ENCODE data around the gene GPR152. TPM values are rescaled to one million over a fixed set of nuclear protein-coding genes. Genes with fewer than 3 reads are reported as not detected.
A peak's percentile ranks its signal among the peaks of the same experiment; 100 is the strongest.
"Not testable (repeated sequence)": the region's sequence is repeated elsewhere in the genome, so short reads cannot be mapped to it uniquely, and the experiment has no call there.

GPR152 gene
- total RNA-seq, 1 donor from 2014 or later, result not detected

GRCh38 chr11:67409781-67410368 lies 42.7 kb downstream of the GPR152 start:
- DNase-seq (ENCODE audit: low spot score), result no peak

GRCh38 chr11:67409261-67409666 lies 43.3 kb downstream of the GPR152 start:
- DNase-seq (ENCODE audit: low spot score), result no peak

- no peak for DNase-seq (ENCODE audit: low spot score)
Measured at GRCh38 chr11:67408437-67409200, 43.9 kb downstream of the GPR152 start.

GRCh38 chr11:67407688-67408163 lies 44.8 kb downstream of the GPR152 start:
- DNase-seq (ENCODE audit: low spot score), result no peak

GRCh38 chr11:67406969-67407687 lies 45.4 kb downstream of the GPR152 start:
- DNase-seq (ENCODE audit: low spot score), result no peak

- no peak for DNase-seq (ENCODE audit: low spot score)
Measured at GRCh38 chr11:67406420-67406968, 46.0 kb downstream of the GPR152 start.

- no peak for DNase-seq (ENCODE audit: low spot score)
Measured at GRCh38 chr11:67405688-67406339, 46.7 kb downstream of the GPR152 start.

- DNase-seq (ENCODE audit: low spot score), result no peak
Measured at GRCh38 chr11:67405196-67405567, 47.3 kb downstream of the GPR152 start.

GRCh38 chr11:67404515-67405195 lies 47.9 kb downstream of the GPR152 start:
- DNase-seq (ENCODE audit: low spot score), result no peak

GRCh38 chr11:67403085-67403484 lies 49.4 kb downstream of the GPR152 start:
- DNase-seq (ENCODE audit: low spot score), result not testable (repeated sequence)

- not testable (repeated sequence) for DNase-seq (ENCODE audit: low spot score)
Measured at GRCh38 chr11:67402192-67402839, 50.2 kb downstream of the GPR152 start.

- peak; percentile 93 for DNase-seq (ENCODE audit: low spot score)
Measured at GRCh38 chr11:67401495-67402191, 50.9 kb downstream of the GPR152 start, which contains the start of gene PPP1CA. Gene PPP1CA (minus strand): TSS chr11:67401858. CDS start chr11:67401782, 76 bp downstream.

Other genes with a start within 250 kb of the GPR152 start
- 46.2 TPM for gene GRK2, start 186.3 kb downstream of the GPR152 start, total RNA-seq (ENCODE audit: insufficient read depth, low replicate concordance)
- gene ANKRD13D, start 163.4 kb downstream of the GPR152 start, total RNA-seq (ENCODE audit: insufficient read depth, low replicate concordance), result 31.1 TPM
- gene SSH3, start 149.2 kb downstream of the GPR152 start, total RNA-seq (ENCODE audit: insufficient read depth, low replicate concordance), result 7.5 TPM
- 52.7 TPM for gene POLD4, start 99.2 kb downstream of the GPR152 start, total RNA-seq (ENCODE audit: insufficient read depth, low replicate concordance)
- 11.1 TPM for gene CLCF1, start 79.1 kb downstream of the GPR152 start, total RNA-seq (ENCODE audit: insufficient read depth, low replicate concordance)
- gene RAD9A, start 60.7 kb downstream of the GPR152 start, total RNA-seq (ENCODE audit: insufficient read depth, low replicate concordance), result 9.4 TPM
- gene PPP1CA, start 50.9 kb downstream of the GPR152 start, total RNA-seq (ENCODE audit: insufficient read depth, low replicate concordance), result 50.1 TPM
- gene TBC1D10C, start 48.6 kb downstream of the GPR152 start, total RNA-seq (ENCODE audit: insufficient read depth, low replicate concordance), result 0.72 TPM
- 1.2 TPM for gene CARNS1, start 37.1 kb downstream of the GPR152 start, total RNA-seq (ENCODE audit: insufficient read depth, low replicate concordance)
- gene RPS6KB2, start 24.2 kb downstream of the GPR152 start, total RNA-seq (ENCODE audit: insufficient read depth, low replicate concordance), result 33.0 TPM
- 9.9 TPM for gene PTPRCAP, start 15.0 kb downstream of the GPR152 start, total RNA-seq (ENCODE audit: insufficient read depth, low replicate concordance)
- gene CORO1B, start 9.3 kb downstream of the GPR152 start, total RNA-seq (ENCODE audit: insufficient read depth, low replicate concordance), result 35.2 TPM
- gene CABP4, start 2.6 kb upstream of the GPR152 start, total RNA-seq (ENCODE audit: insufficient read depth, low replicate concordance), result 0.96 TPM
- gene TMEM134, start 16.5 kb upstream of the GPR152 start, total RNA-seq (ENCODE audit: insufficient read depth, low replicate concordance), result 10.6 TPM
- gene AIP, start 30.3 kb upstream of the GPR152 start, total RNA-seq (ENCODE audit: insufficient read depth, low replicate concordance), result 78.0 TPM
- 28.6 TPM for gene PITPNM1, start 52.6 kb upstream of the GPR152 start, total RNA-seq (ENCODE audit: insufficient read depth, low replicate concordance)
- gene CDK2AP2, start 55.4 kb upstream of the GPR152 start, total RNA-seq (ENCODE audit: insufficient read depth, low replicate concordance), result 17.3 TPM
- gene CABP2, start 70.7 kb upstream of the GPR152 start, total RNA-seq (ENCODE audit: insufficient read depth, low replicate concordance), result not detected
- gene GSTP1, start 131.1 kb upstream of the GPR152 start, total RNA-seq (ENCODE audit: insufficient read depth, low replicate concordance), result 587 TPM
- 111 TPM for gene NDUFV1, start 154.2 kb upstream of the GPR152 start, total RNA-seq (ENCODE audit: insufficient read depth, low replicate concordance)
- 2.2 TPM for gene NUDT8, start 177.2 kb upstream of the GPR152 start, total RNA-seq (ENCODE audit: insufficient read depth, low replicate concordance)
- gene TBX10, start 187.0 kb upstream of the GPR152 start, total RNA-seq (ENCODE audit: insufficient read depth, low replicate concordance), result not detected
- not detected for gene ACY3, start 198.0 kb upstream of the GPR152 start, total RNA-seq (ENCODE audit: insufficient read depth, low replicate concordance)
- 0.48 TPM for gene ALDH3B2, start 221.9 kb upstream of the GPR152 start, total RNA-seq (ENCODE audit: insufficient read depth, low replicate concordance)

All from umbilical cord (tissue), 2 donors.